OCI-LY7 (cell line): ENCODE data around the gene ACACA. TPM values are rescaled to one million over a fixed set of nuclear protein-coding genes. Genes with fewer than 3 reads are reported as not detected.
"Not testable (repeated sequence)": the region's sequence is repeated elsewhere in the genome, so short reads cannot be mapped to it uniquely, and the experiment has no call there.

Source experiments
- BruUV-seq: library from RNA; stranded (reverse); fragments of 400-500 nt; replicated peaks from 2 replicates; lab custom pipeline; 2021; lab: Mats Ljungman, UMichigan
- CTCF ChIA-PET: fragments of 300-600 bp; sonication (Branson Sonifier 250); formaldehyde crosslinking; loops from one replicate; lab custom pipeline; 2022; ENCODE audit warnings: antibody characterized with exemption; ENCODE audit not compliant: unreplicated experiment; lab: Charles Lee
- POLR2A ChIA-PET: fragments of 300-600 bp; sonication (Branson Sonifier 250); formaldehyde crosslinking; loops from one replicate; lab custom pipeline; 2022; ENCODE audit warnings: antibody characterized with exemption; lab: Charles Lee
- DNase-seq: peaks from one replicate; pipeline ENCODE4 v3.0.0-alpha.2; 2015; ENCODE audit warnings: low spot score
- H2AFZ ChIP-seq: fragments of 200-600 bp; sonication (generic), shearing (Covaris generic); 2 replicates; pipeline ENCODE4 v1.6.1; 2014; ENCODE audit warnings: mild to moderate bottlenecking, antibody characterized with exemption, low read length, moderate library complexity
- H3K27ac ChIP-seq: fragments of 200-600 bp; sonication (generic); 2 replicates; pipeline ENCODE4 v1.5.1; 2014; ENCODE audit warnings: mixed run types, low read depth, mild to moderate bottlenecking, moderate library complexity, low read length, inconsistent platforms; ENCODE audit not compliant: poor library complexity, severe bottlenecking
- H3K36me3 ChIP-seq: fragments of 200-600 bp; sonication (generic); 2 replicates; pipeline ENCODE4 v1.6.1; 2014; ENCODE audit warnings: mild to moderate bottlenecking, antibody characterized with exemption, low read length, moderate library complexity, mixed read lengths; ENCODE audit not compliant: insufficient read depth
- H3K4me1 ChIP-seq: fragments of 200-600 bp; sonication (generic); 2 replicates; pipeline ENCODE4 v1.5.1; 2014; ENCODE audit warnings: mild to moderate bottlenecking, low read length; ENCODE audit not compliant: insufficient read depth, poor library complexity, severe bottlenecking
- H3K4me2 ChIP-seq: fragments of 200-600 bp; sonication (generic); 2 replicates; pipeline ENCODE4 v1.6.1; 2014; ENCODE audit warnings: mild to moderate bottlenecking, low read length
- H3K4me3 ChIP-seq: fragments of 200-600 bp; sonication (generic); 2 replicates; pipeline ENCODE4 v1.5.1; 2014; ENCODE audit warnings: mild to moderate bottlenecking, low read depth, low read length; ENCODE audit not compliant: poor library complexity, severe bottlenecking
- H3K79me2 ChIP-seq: fragments of 200-600 bp; sonication (generic); 2 replicates; pipeline ENCODE4 v1.6.1; 2016; ENCODE audit warnings: low read depth, mild to moderate bottlenecking, low read length, moderate library complexity, mixed read lengths; ENCODE audit not compliant: insufficient read depth
- H3K9me2 ChIP-seq: fragments of 200-600 bp; sonication (generic); 2 replicates; pipeline ENCODE4 v1.6.1; 2016; ENCODE audit warnings: mild to moderate bottlenecking, low read length, mixed read lengths; ENCODE audit not compliant: insufficient read depth
- H3K9me3 ChIP-seq: fragments of 200-600 bp; sonication (generic); 2 replicates; pipeline ENCODE4 v1.6.1; 2014; ENCODE audit warnings: mild to moderate bottlenecking, mixed run types, low read length, mixed read lengths
- H4K20me1 ChIP-seq: fragments of 200-600 bp; sonication (generic); 2 replicates; pipeline ENCODE4 v1.6.1; 2014; ENCODE audit warnings: mild to moderate bottlenecking, antibody characterized with exemption, low read length, moderate library complexity, mixed read lengths; ENCODE audit not compliant: insufficient read depth
- EZH2phosphoT487 ChIP-seq: fragments of 200-600 bp; sonication (generic); IDR thresholded peaks from 2 replicates; pipeline ENCODE4 v1.6.1; 2018; ENCODE audit warnings: low read depth, borderline replicate concordance, mild to moderate bottlenecking, mixed run types, antibody characterized with exemption, low read length, moderate library complexity, mixed read lengths
- intact Hi-C: fragments of 100-400 bp; cut with micrococcal nuclease; formaldehyde crosslinking; loops from one replicate; pipeline ENCODE4 v1.10.0; 2022; ENCODE audit not compliant: unreplicated experiment
- total RNA-seq, 2 experiments: library from RNA; depleted of rRNA in 1 of 2; stranded (reverse); fragments of >200 nt in 1 of 2; shearing (Covaris generic) in 1 of 2; gene quantifications; 2 replicates each; pipeline ENCODE4 v1.2.3, GENCODE V29; 2014 to 2022
- TF ChIP-seq, protein P1 (sequence below): fragments of 200-600 bp; sonication (generic); conservative IDR thresholded peaks from 2 replicates; pipeline ENCODE4 v1.5.1; 2014; ENCODE audit warnings: mild to moderate bottlenecking, antibody characterized with exemption, low read length, moderate library complexity, mixed read lengths

Gene ACACA
- total RNA-seq, 2 experiments from 2014 or later, result 32.1 to 98.3 TPM

DNA sequence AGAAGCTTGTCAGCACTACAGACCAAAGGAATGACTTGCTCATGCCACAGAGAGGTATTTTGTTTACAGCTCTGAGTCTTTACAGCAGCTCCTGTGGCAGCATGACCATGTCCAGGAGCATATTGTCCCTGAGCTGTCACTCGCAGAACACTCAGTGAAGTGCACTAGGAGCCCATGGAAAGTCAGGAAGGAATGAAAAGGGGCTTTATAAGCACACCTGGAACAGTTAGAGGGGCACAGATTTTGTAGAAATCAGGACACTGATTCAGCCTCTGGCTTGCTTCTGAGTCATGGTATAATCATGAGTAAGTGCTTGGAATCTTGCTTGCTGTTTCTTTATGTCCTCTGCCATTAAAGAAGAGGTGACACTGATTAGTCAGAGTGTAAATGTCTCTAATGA is 41.0 kb upstream of the ACACA start:
- Histone ChIP-seq H3K9me2 (no peaks in the 10 kb centered on the region), H3K36me3 (peaks cover 92% of the 10 kb centered on the region), H3K79me2 (no peaks in the 10 kb centered on the region), H3K4me2 (no peak overlapping the region), H3K27ac (no peak overlapping the region), H3K4me1 (no peaks in the 10 kb centered on the region), H2AFZ (no peak overlapping the region), H4K20me1 (no peaks in the 10 kb centered on the region), H3K9me3 (no peaks in the 10 kb centered on the region), H3K4me3 (no peak overlapping the region)
- ChIA-PET POLR2A (no interaction called here), CTCF (no interaction called here)
- BruUV-seq, result no TSS peak
- no peak for DNase-seq
- TF ChIP-seq EZH2phosphoT487, result no peak
- TF ChIP-seq, protein P1, sequence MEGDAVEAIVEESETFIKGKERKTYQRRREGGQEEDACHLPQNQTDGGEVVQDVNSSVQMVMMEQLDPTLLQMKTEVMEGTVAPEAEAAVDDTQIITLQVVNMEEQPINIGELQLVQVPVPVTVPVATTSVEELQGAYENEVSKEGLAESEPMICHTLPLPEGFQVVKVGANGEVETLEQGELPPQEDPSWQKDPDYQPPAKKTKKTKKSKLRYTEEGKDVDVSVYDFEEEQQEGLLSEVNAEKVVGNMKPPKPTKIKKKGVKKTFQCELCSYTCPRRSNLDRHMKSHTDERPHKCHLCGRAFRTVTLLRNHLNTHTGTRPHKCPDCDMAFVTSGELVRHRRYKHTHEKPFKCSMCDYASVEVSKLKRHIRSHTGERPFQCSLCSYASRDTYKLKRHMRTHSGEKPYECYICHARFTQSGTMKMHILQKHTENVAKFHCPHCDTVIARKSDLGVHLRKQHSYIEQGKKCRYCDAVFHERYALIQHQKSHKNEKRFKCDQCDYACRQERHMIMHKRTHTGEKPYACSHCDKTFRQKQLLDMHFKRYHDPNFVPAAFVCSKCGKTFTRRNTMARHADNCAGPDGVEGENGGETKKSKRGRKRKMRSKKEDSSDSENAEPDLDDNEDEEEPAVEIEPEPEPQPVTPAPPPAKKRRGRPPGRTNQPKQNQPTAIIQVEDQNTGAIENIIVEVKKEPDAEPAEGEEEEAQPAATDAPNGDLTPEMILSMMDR, result no peak
- intact Hi-C loops, result no loop called here

DNA sequence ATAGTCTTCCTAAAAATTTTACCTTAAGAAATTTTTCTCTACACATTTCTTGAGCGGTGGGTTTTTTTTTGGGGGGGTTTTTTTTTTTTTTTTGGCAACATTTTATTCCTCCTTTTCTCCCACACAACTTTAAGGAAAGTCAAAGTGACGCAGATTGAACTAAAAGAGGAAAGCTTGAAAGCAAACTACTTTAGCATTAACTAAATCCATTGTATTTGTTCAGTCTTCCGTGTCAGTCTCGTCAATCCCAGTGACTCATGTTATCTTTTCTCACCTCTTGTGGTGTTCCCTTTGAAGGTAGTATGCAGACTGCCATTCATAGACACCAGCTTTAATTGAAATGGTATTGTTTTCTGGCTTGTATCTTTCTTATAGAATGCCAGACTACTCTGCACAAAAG is 39.4 kb upstream of the ACACA start:
- Histone ChIP-seq H3K4me3 (no peak overlapping the region), H3K36me3 (peaks cover 96% of the 10 kb centered on the region), H2AFZ (no peak overlapping the region), H3K9me2 (no peaks in the 10 kb centered on the region), H3K27ac (no peak overlapping the region), H3K4me1 (peaks cover 6% of the 10 kb centered on the region), H3K4me2 (no peak overlapping the region), H3K79me2 (no peaks in the 10 kb centered on the region), H3K9me3 (no peaks in the 10 kb centered on the region), H4K20me1 (no peaks in the 10 kb centered on the region)
- no peak for TF ChIP-seq EZH2phosphoT487
- TF ChIP-seq, protein P1, result no peak
- BruUV-seq, result no TSS peak
- intact Hi-C loops, result no loop called here
- no peak for DNase-seq
- CTCF ChIA-PET, result no interaction called here
- POLR2A ChIA-PET, result no interaction called here

DNA sequence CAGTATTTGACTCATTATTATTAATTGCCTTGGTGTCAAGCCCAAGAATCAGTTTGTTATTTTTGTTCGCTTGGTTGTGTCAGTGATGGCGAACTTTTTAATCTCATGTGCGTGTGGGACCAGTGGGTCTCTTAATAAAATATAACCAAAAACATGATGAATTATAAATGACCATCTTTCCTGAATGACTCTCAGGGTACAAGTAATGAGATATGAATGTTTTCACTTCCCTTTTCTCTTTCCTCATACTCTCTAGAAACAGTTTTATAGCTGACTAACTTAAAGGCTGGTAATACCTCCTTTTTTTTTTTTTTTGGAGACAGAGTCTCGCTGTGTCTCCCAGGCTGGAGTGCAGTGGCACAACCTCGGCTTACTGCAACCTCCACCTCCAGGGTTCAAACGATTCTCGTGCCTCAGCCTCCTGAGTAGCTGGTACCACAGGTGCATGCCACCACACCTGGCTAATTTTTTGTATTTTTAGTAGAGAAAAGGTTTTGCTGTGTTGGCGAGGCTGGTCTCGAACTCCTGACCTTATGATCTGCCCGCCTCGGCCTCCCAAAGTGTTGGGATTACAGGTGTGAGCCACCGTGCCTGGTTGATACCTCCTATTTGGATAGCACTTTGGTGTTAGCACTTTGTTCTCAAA is 34.9 kb upstream of the ACACA start:
- H3K27ac ChIP-seq, H3K4me1 ChIP-seq, H3K9me2 ChIP-seq, H4K20me1 ChIP-seq, H3K4me2 ChIP-seq, BruUV-seq, CTCF ChIA-PET, H3K79me2 ChIP-seq, intact Hi-C loops, H3K4me3 ChIP-seq, H2AFZ ChIP-seq, H3K9me3 ChIP-seq: not testable (repeated sequence)
- DNase-seq, result peak; percentile 22
- POLR2A ChIA-PET, result interaction anchor here (0.6 to 1.3 kb wide), 3 partner anchors 10 to 81 kb away, joined by 5 to 10 read pairs (median 5); no protein-coding TSS in a partner anchor
- H3K36me3 ChIP-seq, result peaks cover 89% of the 10 kb centered on the region
